HUES6 (cell line): ENCODE measurements around the gene PRCD.
"Not testable (repeated sequence)": the region's sequence is repeated elsewhere in the genome, so short reads cannot be mapped to it uniquely, and the experiment has no call there.

Source experiments
- H3K27ac ChIP-seq: 2 replicates; pipeline ENCODE4 v1.7.0; 2013; ENCODE audit warnings: low read depth, mild to moderate bottlenecking, low read length, inconsistent platforms
- H3K27me3 ChIP-seq: 2 replicates; pipeline ENCODE4 v1.6.1; 2013; ENCODE audit warnings: low read length; ENCODE audit not compliant: control insufficient read depth, insufficient read depth
- H3K36me3 ChIP-seq: 2 replicates; pipeline ENCODE4 v1.6.1; 2013; ENCODE audit warnings: low read length; ENCODE audit not compliant: control insufficient read depth, insufficient read depth
- H3K4me1 ChIP-seq: 2 replicates; pipeline ENCODE4 v1.6.1; 2013; ENCODE audit warnings: low read length; ENCODE audit not compliant: control insufficient read depth, insufficient read depth
- H3K4me3 ChIP-seq: 2 replicates; pipeline ENCODE4 v1.5.1; 2013; ENCODE audit warnings: low read depth, low read length
- H3K9ac ChIP-seq: one replicate; pipeline ENCODE4 v1.6.1; 2013; ENCODE audit warnings: mild to moderate bottlenecking, low read length
- H3K9me3 ChIP-seq: 2 replicates; pipeline ENCODE4 v1.6.1; 2013; ENCODE audit warnings: low read depth, low read length; ENCODE audit not compliant: control insufficient read depth, insufficient read depth

Gene PRCD

DNA sequence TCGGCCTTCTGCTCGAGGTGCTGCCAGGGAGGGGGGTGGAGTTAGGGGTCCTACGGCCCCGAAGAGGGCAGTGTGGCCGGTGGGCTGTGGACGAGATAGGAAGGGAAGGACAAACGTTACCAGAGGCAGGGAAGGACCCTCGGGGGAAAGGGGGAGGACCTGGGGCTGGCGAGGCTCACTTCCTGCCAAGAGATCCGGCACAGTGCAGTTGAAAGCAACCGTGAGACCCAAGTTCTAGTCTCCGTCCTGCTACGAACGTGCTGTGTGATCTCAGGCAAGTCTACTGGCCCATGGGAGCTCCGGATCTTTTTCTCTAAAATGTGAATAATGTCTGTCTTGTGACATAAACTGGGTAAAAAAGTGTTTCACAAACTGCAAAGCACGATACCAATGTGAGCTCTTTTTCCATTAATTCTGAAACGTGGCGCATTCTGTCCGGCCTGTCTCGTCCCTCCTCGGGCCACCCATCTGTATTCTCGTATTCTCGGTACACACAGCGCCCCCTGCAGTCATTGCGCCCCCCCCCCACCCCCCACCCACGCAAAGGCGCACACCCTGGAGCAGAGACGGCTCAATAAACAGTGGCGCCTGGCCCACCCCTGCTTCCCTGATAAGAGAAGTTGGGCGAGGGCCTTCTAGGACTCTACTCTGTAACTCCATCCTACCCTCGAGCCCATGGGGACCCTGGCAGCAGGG is 11.2 kb upstream of the PRCD start:
- Histone ChIP-seq H3K27ac (no peak overlapping the region), H3K4me1 (peaks cover 44% of the 10 kb centered on the region), H3K9ac (no peak overlapping the region), H3K36me3 (no peaks in the 10 kb centered on the region), H3K9me3 (no peaks in the 10 kb centered on the region), H3K4me3 (no peak overlapping the region), H3K27me3 (peaks cover under 1% of the 10 kb centered on the region; the same call in 1 of the 2 replicates)

DNA sequence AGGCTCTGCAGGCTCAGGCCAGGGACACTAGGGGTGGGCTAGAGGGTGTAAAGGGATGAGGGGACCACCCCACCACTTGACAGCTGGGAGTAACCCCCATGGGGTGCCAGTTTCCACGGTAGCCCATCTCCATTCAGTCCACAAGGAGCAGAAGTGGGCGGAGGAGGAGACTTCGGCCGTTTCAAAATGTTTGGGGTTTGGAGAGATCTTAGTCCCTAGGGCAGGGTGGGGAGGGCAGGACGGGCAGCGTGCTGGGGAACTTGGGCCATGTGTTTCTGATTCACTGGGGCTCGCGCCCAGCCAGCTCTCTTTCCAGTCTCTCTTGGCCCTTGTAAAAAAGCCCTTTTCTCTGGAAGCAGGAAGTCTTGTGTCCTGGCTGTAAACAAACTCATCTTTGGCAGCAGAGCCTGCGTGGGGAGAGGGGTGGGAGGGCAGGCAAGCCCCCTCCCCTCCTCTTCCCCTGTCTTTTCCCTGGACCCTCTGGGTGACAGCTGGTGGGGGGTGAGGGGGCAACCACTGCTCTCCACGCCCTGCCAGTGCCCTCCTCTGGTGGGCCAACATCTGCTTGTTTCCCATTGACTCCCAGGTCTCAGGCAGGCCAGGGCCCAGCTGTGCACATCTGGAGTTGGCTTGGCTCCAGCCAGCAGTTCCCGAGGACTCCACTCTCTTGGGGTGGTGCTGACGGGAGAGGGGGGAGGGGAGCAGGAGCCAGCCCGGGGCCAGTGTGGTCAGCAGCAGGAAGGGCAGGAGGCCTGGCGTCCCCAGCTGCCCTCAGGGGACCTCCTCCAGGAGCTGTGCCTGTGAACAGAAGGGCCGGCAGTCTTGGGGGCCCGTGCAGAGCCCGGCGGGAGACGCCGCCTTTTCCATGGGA is 10.4 kb upstream of the PRCD start:
- Histone ChIP-seq H3K36me3 (no peaks in the 10 kb centered on the region), H3K4me1 (peaks cover 44% of the 10 kb centered on the region), H3K27ac (no peak overlapping the region), H3K9me3 (no peaks in the 10 kb centered on the region), H3K9ac (no peak overlapping the region), H3K4me3 (no peak overlapping the region), H3K27me3 (no peaks in the 10 kb centered on the region)

DNA sequence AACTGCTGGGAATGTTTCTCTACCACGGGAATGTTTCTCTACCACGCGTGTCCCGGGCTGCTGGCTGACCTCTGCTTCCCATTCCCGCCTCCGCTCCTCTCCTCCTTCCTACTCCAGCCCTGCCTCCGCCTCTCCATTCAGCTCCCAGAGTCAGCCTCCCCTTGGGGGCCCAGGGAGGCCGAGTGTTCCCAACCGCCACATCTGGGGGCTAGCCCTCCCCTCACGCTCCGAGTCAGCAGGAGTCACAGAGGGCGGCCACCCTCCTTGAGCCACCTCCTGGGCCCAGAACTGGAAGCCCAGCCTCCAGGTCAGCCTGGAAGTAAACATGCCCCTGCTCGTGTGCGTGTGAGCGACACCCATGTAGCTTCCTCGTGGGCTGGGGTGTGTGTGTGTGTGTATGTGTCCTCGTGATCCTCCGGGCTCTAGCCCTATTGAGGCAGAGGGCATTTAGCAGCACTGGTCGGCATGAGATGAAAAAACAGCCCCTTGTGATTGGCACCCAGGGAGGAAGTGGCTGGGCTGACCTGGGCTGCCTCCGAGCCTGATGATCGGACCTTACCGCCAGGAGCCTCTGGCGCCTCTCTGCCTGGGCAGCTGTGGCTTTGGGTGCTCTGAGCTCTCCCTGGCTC is 9.6 kb upstream of the PRCD start:
- H3K27me3 ChIP-seq = no peaks in the 10 kb centered on the region
- H3K36me3 ChIP-seq = no peaks in the 10 kb centered on the region
- no peaks in the 10 kb centered on the region for H3K9me3 ChIP-seq
- peaks cover 45% of the 10 kb centered on the region for H3K4me1 ChIP-seq
- no peak overlapping the region for H3K4me3 ChIP-seq
- no peak overlapping the region for H3K9ac ChIP-seq
- no peak overlapping the region for H3K27ac ChIP-seq

DNA sequence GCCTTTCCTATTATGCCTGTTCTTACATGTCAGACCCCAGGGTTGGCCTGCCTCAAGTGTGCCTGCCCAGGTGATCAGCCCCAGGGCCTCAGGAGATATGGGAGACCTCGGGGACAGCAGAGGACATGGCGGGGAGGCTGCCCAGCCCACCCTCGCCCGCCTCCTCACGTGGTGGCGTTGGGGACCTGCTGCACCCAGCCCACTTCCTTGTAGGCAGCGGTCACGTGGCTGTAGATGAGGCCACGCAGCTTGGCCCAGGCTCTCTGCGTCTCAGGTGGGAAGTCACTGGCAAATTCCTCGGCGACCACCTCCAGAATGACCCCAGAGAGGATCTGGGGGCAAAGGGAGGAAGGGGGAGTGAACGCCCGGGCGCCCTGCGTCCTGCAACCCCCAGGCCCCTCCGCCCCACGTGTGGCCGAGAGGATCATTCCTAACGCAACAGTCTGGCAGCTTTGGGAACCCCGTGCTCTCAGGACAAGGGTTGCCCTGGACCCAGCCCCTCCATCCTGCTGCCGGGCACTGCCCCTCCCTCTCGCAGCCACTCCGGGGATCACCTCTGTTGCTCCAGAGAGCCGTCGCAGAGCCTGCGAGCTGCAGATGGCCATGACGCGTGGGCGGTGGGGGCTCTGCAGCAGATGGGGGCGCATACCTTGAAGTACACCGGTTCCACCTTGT is 8.9 kb upstream of the PRCD start:
- Histone ChIP-seq H3K9ac (no peak overlapping the region), H3K4me1 (peaks cover 52% of the 10 kb centered on the region), H3K4me3 (no peak overlapping the region), H3K27me3 (peaks cover 6% of the 10 kb centered on the region), H3K27ac (no peak overlapping the region), H3K9me3 (no peaks in the 10 kb centered on the region), H3K36me3 (no peaks in the 10 kb centered on the region)

DNA sequence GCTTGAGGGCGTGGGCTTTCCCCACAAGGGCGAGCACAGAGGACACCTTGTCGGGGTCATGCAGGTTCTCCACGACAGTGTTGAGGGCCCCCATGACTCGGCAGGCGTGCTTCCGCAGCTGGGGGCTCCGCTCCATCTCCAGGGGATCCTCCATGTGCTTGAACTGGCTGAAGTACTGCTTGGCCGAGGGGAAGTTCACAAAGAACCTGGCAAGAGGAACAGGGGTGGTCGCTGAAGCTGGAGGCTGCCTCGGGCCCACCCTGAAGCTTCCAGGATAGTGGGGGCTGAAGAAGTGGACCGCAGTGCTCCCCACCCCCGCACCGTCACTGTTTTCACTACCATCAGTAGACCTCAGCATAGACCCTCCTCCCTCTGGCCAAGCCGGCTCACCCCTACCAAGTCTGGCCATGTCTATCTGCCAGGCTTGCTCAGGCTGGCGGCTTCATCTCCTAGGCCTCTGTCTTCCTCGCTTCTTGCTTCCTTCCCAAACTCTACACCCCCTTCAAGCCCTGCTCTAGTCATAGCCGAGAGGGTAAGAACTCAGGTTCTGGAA is 8.3 kb upstream of the PRCD start:
- no peak overlapping the region for H3K4me3 ChIP-seq
- H3K9ac ChIP-seq = no peak overlapping the region
- no peaks in the 10 kb centered on the region for H3K9me3 ChIP-seq
- no peaks in the 10 kb centered on the region for H3K36me3 ChIP-seq
- H3K27me3 ChIP-seq = peaks cover 13% of the 10 kb centered on the region
- no peak overlapping the region for H3K27ac ChIP-seq
- H3K4me1 ChIP-seq = peaks cover 52% of the 10 kb centered on the region

DNA sequence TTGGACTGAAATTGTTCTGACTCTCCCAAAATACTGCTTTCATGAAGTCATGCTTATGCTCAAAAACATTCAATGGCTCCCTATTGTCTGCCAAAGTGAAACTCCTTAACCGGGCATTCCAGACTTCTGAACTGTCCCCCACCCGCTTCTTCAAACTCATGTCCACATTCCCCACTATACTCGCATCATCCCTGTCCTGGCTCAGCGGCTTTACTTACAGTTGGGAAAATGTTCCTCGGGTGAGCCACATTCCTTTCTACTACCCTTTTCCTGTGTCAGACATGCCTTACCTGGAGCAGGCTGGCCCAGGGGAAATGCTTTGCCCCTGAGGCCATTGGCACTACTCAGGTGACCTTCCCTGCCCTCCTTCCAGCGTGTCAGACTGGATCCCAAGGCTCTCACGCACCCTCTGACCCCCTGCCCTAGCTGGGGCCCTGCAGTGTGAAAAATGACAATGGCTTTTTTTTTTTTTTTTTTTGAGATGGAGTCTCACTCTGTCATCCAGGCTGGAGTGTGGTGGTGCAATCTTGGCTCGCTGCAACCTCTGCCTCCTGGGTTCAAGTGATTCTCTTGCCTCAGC is 7.7 kb upstream of the PRCD start:
- Histone ChIP-seq H3K36me3 (no peaks in the 10 kb centered on the region), H3K9ac (no peak overlapping the region), H3K4me1 (peaks cover 51% of the 10 kb centered on the region), H3K27ac (no peak overlapping the region), H3K4me3 (no peak overlapping the region), H3K27me3 (peaks cover 19% of the 10 kb centered on the region), H3K9me3 (no peaks in the 10 kb centered on the region)

DNA sequence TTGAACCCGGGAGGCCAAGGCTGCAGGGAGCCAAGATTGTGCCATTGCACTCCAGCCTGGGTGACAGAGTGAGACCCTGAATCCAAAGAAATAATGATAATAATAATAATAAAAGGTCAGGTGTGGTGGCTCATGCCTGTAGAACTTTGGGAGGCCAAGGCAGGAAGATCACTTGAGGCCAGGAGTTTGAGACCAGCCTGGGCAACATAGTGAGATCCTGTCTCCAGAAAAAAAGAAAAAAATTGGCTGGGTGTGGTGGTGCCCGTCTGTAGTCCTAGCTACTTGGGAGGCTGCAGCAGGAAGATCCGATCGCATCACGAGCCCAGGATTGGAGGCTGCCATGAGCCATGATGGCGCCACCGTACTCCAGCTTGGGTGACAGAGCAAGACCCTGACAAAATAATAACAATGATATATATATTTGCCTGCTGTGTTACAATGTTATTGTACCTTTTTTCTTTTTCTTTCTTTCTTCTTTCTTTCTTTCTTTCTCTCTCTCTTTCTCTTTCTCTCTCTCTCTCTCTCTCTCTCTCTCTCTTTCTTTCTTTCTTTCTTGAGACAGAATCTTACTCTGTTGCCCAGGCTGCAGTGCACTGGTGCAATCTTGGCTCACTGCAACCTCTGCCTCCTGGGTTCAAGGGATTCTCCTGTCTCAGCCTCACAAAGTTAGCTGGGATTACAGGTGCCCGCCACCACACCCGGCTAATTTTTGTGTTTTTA is 6.0 kb upstream of the PRCD start:
- Histone ChIP-seq H3K27me3 (peaks cover 34% of the 10 kb centered on the region), H3K4me1 (peaks cover 43% of the 10 kb centered on the region)
- not testable (repeated sequence) for H3K4me3 ChIP-seq, H3K36me3 ChIP-seq, H3K27ac ChIP-seq, H3K9me3 ChIP-seq, H3K9ac ChIP-seq

DNA sequence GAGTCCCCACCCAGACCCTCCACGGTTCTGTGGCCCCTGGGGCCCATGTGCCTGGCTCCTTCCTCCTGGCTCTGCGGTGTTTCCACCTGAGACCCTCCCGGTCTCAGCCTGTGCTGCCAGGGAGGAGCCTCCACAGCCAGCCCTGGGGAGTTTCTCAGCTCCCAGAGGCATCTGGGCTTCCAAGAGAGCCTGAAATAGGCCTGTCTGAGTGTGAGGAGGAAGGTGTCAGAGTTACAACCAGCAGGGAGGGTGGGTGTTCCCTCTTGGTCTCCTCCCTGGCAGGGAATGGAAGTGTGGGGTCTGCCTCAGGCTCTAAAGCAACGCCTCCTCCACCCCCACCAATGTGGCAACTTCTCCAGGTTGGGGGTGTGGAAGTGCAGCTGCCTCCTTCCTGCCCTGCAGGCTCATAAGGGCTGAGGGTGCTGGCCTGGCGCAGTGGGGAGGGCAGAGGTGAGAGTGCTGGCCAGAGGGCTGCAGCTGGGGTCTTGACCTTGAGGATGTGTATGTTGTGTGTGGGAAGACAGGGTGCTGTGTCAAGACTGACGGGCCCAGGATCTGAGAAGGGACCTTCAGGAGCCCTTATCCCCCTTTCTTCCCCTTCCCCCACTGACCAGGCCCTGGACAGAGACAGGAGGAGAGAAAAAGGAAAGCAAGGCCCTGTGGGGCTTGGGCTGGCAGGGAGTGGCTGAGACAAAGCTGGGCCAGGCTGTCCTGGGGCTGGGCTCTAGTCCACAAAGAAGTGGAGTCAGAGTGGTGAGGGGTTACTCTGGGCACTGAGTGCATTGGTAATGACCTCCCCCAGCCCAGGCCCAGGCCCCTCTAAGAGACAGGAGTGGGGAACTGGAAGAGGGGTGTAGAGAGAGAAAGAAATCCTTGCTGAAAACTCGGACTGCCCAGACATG is 4.8 kb upstream of the PRCD start:
- Histone ChIP-seq H3K4me3 (no peak overlapping the region), H3K9ac (no peak overlapping the region), H3K27ac (no peak overlapping the region), H3K4me1 (peaks cover 33% of the 10 kb centered on the region), H3K27me3 (peaks cover 46% of the 10 kb centered on the region), H3K36me3 (no peaks in the 10 kb centered on the region), H3K9me3 (no peaks in the 10 kb centered on the region)

DNA sequence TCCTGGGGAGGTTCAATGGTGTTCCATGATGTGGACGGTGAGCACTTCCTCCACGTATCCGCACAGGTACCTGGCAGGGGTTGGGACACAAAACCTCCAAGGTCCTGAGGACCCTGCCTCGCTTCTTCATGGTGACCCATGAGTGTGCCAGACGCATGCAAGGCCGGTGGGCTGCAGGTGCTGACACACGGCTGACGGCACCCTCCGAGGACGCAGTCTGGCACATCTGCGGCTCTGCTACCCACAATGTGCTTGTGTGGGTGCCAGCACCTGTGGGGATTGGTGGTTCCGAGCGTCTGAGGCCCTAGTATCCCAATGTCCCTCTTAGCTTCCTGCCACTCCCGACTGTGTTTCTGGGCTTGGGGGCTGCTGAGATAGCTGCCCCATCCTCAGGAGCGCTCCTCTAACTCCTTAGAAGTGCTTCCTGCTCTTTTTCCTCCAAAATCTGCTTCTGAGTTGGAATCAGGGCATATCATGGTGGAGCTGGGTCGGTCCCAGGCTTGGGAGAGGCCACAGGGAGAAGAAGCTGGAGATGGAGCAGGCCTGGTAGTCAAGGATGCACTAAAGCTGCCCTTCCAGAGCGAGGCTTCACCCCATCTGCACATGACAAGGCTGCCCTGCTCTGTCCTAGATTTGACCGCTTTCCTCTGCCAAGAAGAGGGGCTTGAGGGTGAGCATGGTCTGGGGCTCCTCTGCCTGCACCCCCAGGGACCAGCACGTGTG is 3.9 kb upstream of the PRCD start:
- H3K4me3 ChIP-seq = no peak overlapping the region
- peaks cover 31% of the 10 kb centered on the region for H3K4me1 ChIP-seq
- no peaks in the 10 kb centered on the region for H3K9me3 ChIP-seq
- H3K27me3 ChIP-seq = peaks cover 46% of the 10 kb centered on the region
- H3K27ac ChIP-seq = no peak overlapping the region
- H3K9ac ChIP-seq = no peak overlapping the region
- no peaks in the 10 kb centered on the region for H3K36me3 ChIP-seq
